HG03469 (cell line): ENCODE measurements around the gene RER1.

Experiments used
- ATAC-seq: cut with Tn5 transposase; IDR thresholded peaks from one replicate; pipeline ENCODE4 v1.9.1; 2021; ENCODE audit warnings: mild to moderate bottlenecking, moderate library complexity, moderate number of reproducible peaks; ENCODE audit not compliant: unreplicated experiment

Gene RER1

DNA sequence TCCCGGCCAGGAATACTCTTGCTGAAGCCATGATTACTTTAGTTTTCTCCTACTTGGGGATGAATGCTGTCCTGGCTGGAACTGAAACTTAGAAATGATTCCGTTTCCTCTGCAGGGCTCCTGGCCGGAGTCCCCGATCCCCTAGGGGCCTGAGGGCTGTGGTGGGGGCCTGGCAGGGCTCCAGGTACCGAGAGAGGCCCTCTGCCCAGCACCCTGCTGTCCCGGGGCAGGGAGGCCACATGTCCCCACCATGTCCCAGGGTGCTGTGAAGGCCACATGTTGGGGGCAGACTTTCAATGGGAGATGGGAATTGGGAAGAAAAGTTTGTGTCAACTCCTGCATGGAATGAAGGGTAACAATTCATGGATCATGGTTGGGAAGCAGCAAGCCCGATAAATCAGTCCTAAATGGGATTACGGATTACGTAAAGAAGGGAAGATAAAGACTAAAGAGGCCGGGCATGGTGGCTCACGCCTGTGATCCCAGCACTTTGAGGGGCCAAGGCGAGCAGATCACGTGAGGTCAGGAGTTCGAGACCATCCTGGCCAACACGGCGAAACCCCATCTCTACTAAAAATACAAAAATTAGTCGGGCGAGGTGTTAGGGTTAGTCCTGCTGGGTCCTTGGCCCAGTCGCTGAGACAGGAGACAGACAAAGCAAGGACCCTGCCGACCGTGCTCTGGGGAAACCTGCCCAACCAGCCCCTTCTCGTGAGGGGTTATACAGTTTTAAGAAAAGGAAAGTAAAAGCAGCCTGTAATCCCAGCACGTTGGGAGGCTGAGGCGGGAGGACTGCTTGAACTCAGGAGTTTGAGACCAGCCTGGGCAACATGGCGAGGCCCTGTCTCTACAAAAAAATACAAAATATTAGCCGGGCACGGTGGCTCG, 37.8 kb upstream of the RER1 start:
- no peak for ATAC-seq

DNA sequence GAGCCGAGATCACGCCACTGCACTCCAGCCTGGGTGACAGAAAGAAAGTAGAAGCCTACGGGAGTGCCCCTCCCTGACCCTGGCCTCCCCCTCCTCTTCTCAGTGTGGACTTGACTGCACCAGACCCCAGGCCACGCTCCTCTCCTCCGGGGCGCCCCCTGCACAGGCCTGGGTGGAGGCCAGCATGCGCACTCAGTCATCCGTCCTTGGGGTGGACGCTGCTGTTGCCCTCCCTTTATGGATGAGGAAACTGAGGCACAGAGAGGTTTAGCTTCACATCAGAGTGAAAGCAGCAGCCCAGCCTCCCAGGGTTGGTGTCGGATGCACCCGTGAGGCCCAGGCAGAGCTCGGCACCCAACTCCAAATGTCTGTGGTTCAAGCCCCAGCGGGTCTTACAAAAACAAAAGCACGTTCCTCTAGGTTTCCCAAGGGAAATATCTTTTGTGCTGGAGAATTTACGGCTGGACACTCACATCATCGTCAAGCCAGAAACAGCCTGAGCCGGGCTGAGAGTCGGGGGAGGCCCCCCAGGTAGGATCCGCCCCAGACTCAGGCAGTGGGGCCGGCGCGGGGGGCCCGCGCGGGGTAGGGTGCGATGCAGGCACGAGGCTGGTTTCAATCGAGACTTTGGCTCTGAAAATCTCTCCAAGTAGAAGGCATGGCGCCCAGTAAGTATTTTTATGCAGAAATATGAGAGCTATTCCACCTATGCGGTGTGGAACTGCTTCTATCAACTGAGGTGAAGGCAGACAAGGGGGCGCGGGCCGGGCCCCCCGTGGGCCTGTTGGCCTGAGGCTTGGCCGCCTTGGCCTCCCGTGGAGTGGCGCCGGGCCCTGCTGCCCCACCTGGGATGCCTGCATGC, 36.9 kb upstream of the RER1 start:
- ATAC-seq = no peak

- no peak for ATAC-seq
Measured at GRCh38 chr1:2355373-2356261, 36.0 kb upstream of the RER1 start.

GRCh38 chr1:2356401-2356800, 35.2 kb upstream of the RER1 start:
- ATAC-seq = no peak

GRCh38 chr1:2356911-2357845, 34.5 kb upstream of the RER1 start:
- ATAC-seq = no peak

DNA sequence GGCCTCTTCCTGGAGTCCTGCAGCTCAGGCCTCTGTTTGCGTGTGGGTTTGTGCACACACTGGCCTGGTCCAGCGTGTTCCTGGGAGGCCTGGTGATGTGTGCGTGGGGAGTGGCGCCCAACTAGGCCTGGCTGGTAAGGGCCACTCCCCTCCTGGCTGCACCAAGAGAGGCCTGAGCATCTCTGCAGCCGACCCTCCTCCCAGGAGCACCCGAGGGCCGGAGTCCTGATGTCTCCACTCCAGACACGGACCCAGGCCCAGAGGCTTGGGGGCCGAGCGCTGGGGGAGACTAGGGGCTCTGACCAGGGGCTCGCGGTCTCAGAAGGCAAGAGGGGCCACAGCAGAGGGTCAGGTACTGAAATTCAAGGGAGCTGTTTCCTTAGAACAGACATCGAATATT, 33.6 kb upstream of the RER1 start:
- ATAC-seq = no peak

- ATAC-seq = no peak
Measured at GRCh38 chr1:2358651-2359640, 32.7 kb upstream of the RER1 start.

GRCh38 chr1:2360588-2361364, 30.9 kb upstream of the RER1 start:
- no peak for ATAC-seq

DNA sequence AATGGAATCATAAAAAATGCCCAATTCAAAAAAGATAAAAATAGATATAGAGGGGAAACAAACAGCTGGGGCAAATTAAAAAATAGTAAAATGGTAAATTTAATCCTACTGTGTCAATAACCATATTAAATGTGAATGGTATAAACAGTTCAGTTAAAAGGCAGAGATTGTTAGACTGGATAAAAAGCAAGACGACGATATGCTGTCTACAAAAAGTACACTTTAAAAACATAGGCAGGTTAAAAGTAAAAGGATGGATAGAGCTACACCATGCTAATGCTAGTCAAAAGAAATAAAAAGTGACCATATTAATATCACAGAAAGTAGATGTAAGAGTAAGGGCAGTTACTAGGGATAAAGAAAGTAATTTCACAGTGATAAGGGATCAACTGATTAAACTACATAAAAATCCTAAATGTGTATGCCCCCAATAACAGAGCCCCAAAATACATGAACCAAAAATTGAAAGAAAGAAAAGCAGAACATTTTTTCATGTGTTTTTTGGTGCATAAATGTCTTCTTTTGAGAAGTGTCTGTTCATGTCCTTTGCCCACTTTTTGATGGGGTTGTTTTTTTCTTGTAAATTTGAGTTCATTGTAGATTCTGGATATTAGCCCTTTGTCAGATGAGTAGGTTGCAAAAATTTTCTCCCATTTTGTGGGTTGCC, 27.7 kb upstream of the RER1 start:
- no peak for ATAC-seq

GRCh38 chr1:2368053-2368744, 23.4 kb upstream of the RER1 start:
- no peak for ATAC-seq

DNA sequence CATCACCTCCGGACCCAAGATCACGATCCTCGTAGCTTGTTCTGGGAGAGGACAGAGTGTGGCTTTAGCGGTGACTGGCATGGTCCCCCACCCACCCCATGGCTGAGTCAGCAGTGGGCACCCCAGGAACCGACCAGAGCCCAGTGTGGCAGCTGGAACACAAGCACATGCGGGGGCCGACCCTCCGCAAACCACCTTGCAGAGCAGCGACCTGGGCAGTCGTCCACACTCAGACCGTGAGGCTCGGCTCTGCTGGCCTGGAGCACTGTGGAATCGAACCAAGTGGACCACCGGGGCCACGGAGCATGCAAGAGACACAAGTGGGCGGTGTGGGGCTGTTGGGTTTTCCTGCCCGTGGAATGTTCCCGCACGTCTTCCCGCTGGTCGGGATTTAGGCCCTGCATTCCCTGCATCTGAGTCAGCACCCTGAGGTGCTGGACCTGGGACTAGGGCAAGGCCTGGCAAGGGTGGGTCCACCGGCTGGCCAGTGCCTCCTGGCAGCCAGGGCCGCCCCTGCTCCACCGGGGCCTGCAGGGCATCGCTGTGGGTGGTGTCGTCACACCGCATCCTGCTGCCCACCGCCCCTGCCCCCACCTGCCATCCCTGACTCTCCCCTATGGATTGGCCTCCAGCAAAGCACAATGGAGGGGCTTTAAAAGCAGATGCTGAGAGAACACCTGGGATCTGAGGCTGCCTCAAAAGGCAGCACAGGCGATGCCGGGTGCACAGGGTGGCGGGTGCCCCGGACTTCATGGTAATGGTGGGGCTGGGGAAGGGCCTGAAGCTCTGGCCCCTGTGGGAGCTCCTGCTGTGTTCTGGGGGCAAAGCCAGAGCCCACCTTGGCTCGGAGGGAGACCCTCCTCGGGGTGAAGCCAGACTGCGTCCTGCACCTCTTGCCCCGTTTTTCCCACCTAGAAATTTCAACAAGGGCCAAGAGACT, 18.8 kb upstream of the RER1 start:
- ATAC-seq = no peak

DNA sequence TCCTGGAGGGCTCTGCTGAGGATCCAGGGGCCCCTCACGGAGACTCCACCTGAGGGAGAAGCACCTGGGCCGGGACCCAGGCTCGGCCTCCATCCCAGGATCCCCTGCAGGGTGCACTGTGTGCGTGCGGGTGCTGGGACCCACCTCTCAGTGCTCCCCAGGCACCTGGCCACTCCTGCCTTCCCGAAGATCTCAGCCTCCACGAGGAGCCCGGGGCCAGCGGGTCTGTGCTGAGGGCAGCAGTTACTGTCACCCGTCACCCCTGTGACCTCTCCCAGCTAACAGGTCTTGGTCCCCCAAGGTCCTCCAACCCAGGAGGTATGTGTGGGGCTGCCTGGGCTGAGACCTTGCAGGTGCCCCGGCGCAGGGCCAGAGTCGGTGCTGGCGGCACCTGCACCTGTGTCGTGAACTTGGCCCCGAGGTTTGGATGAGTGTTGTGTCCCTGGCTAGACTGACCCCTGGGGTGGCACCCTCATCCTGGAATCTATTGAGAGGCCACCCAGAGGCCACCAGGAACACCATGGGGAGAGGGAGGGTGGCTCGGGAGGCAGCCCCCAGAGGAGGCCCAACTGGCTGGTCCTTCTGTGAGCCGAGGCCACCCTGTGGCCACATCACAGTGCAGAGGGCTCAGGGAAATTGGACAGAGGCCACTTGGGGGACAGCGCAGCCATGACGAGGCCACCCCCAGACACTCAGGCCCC, 17.9 kb upstream of the RER1 start:
- no peak for ATAC-seq

GRCh38 chr1:2374252-2375155, 17.1 kb upstream of the RER1 start:
- no peak for ATAC-seq
